Smooth muscle cell of bladder (primary cell): Measurements from ENCODE around the gene NKX3-2. TPM values are rescaled to one million over a fixed set of nuclear protein-coding genes. Genes with fewer than 3 reads are reported as not detected.

Experiments used
- total RNA-seq: library from RNA; depleted of rRNA; stranded (reverse); fragments of >200 nt; gene quantifications from 2 replicates; pipeline ENCODE4 v1.2.3, GENCODE V29; 2014

Gene NKX3-2
- under 0.01 TPM in 1 of 2 replicates, not detected in the other for total RNA-seq

DNA sequence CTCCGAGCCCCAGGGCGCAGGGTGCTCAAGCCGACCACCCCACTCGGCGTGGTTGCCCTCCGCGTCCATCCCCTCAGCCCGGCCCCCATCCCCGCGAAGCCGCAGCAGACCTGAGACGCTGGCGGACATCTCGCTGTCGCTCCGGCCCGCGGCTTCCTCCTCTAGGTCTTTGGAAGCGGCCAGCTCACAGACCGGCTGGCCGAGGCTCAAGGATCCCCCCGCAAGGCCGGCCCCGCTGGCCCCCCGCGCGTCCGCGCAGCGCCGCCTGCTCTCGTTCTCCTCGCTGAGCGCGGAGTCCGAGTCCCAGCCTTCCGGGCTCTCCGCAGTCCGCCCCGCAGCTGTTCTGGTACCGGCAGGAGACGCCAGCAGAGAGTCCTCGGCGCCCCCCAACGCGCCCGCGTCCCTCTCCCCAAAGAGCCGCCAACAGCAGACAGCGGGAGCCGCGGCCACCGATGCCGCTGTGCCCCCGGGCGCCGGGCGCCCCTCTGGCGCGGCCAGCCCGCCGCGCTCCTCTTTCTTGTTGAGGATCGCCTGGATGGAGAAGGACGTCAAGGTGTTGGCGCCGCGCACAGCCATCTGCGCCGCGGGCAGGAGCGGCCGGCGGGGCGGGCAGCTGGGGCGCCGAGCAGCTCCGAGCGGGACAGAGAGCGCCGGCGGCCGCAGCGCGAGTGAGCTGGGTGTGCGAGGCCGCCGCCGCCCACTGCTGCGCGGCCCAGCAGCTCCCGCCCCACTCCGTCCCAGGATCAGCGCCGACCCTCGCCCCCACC lies at the start of gene NKX3-2:
NKX3-2 (minus strand) TSS at position 670 of the 767 bp plus-strand sequence; CDS start at position 576, 94 bp downstream.

Other genes starting within 250 kb of the NKX3-2 start
- 12.3 and 12.8 TPM in 2 replicates for gene RAB28, start 60.2 kb downstream of the NKX3-2 start, total RNA-seq
- 26.3 and 26.9 TPM in 2 replicates for gene BOD1L1, start 83.2 kb upstream of the NKX3-2 start, total RNA-seq